Upper lobe of right lung (tissue), 1 donor: ENCODE results near the gene BRINP2. TPM values are rescaled to one million over a fixed set of nuclear protein-coding genes. Genes with fewer than 3 reads are reported as not detected.

Experiments used
- ATAC-seq: fragments of 200-7000 bp; cut with Tn5 transposase; one replicate; pipeline ENCODE4 v1.9.1; 2020; ENCODE audit warnings: mild to moderate bottlenecking, moderate library complexity
- DNase-seq: peaks from one replicate; pipeline ENCODE4 v3.0.0-alpha.2; 2020
- H3K27ac ChIP-seq: fragments of 200-600 bp; one replicate; pipeline ENCODE4 v1.8.0; 2022
- H3K27me3 ChIP-seq: fragments of 200-600 bp; one replicate; pipeline ENCODE4 v1.8.0; 2022; ENCODE audit warnings: mild to moderate bottlenecking
- H3K36me3 ChIP-seq: fragments of 200-600 bp; one replicate; pipeline ENCODE4 v1.8.0; 2022
- H3K4me1 ChIP-seq: fragments of 200-600 bp; one replicate; pipeline ENCODE4 v1.8.0; 2022
- H3K4me3 ChIP-seq: fragments of 200-600 bp; one replicate; pipeline ENCODE4 v1.8.0; 2022; ENCODE audit warnings: mild to moderate bottlenecking
- H3K9me3 ChIP-seq: fragments of 200-600 bp; one replicate; pipeline ENCODE4 v1.8.0; 2022
- intact Hi-C: fragments of 100-400 bp; cut with DNase I; formaldehyde crosslinking; loops from one replicate; pipeline ENCODE4 v1.11.0; 2022
- total RNA-seq: library from RNA; stranded (reverse); fragmentation: NEBNext Ultra II Directional; extraction: Animal tissue kit (Norgen Biotek cat#: 25700); gene quantifications from one replicate; pipeline ENCODE4 v1.2.1, GENCODE V29; 2021
- TF ChIP-seq, protein P1 (sequence below): fragments of 200-600 bp; IDR thresholded peaks from one replicate; pipeline ENCODE4 v1.8.0; 2022; ENCODE audit warnings: antibody characterized with exemption
- donor health status: DM: no; HTN: yes; CAD: no; lungs with severe emphysema.

BRINP2 gene
- total RNA-seq, 1 donor from 2014 or later: not detected

DNA sequence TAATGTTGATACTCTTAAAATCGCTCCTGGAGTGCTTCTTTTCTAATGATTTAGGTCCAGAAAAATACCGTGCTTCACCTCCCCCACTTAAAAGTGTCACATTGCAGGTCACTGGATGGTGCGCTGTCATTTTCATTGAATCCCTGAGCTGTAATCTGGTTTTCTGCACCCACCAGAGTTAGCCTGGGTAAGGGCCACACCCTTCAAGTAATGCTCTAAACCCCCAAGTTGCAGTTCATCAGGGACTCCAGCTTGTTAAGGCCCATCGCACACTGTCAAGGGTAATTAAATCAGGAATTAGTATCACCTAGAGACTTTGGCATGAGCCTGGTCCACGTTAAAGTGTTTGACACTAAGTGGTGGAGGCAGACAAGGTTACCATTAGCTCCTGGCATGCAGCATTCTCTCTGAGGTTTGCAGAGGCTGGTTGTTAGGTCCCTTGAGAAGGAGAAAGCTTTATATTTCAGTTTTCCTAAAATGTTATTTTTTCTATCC is 40.3 kb upstream of the BRINP2 start:
- no peak for ATAC-seq
- Histone ChIP-seq H3K4me3 (no peak overlapping the region), H3K27ac (no peak overlapping the region), H3K4me1 (no peaks in the 10 kb centered on the region), H3K36me3 (no peaks in the 10 kb centered on the region), H3K9me3 (no peaks in the 10 kb centered on the region), H3K27me3 (no peaks in the 10 kb centered on the region)
- DNase-seq: no peak
- intact Hi-C loops: no loop called here
- TF ChIP-seq, protein P1, sequence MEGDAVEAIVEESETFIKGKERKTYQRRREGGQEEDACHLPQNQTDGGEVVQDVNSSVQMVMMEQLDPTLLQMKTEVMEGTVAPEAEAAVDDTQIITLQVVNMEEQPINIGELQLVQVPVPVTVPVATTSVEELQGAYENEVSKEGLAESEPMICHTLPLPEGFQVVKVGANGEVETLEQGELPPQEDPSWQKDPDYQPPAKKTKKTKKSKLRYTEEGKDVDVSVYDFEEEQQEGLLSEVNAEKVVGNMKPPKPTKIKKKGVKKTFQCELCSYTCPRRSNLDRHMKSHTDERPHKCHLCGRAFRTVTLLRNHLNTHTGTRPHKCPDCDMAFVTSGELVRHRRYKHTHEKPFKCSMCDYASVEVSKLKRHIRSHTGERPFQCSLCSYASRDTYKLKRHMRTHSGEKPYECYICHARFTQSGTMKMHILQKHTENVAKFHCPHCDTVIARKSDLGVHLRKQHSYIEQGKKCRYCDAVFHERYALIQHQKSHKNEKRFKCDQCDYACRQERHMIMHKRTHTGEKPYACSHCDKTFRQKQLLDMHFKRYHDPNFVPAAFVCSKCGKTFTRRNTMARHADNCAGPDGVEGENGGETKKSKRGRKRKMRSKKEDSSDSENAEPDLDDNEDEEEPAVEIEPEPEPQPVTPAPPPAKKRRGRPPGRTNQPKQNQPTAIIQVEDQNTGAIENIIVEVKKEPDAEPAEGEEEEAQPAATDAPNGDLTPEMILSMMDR: no peak

DNA sequence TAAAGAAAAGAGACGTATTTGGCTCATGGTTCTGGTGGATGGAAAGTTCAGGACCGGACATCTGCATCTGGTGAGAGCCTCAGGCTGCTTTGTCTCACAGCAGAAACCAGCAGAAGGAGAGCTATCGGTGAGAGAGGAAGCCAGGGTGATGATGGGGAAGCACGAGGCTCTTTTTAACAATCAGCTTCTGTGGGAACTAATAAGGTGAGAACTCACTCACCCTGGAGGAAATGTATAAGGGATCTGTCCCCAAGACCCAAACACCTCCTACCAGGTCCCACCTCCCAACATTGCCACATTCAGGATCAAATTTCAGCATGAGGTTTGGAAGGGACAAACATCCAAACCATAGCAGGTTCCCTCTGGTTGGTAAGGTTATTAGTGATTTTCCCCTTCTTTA is 39.0 kb upstream of the BRINP2 start:
- Histone ChIP-seq H3K9me3 (no peaks in the 10 kb centered on the region), H3K27ac (no peak overlapping the region), H3K27me3 (no peaks in the 10 kb centered on the region), H3K4me3 (no peak overlapping the region), H3K4me1 (no peaks in the 10 kb centered on the region), H3K36me3 (no peaks in the 10 kb centered on the region)
- TF ChIP-seq, protein P1: no peak
- intact Hi-C loops: no loop called here
- no peak for DNase-seq
- no peak for ATAC-seq

DNA sequence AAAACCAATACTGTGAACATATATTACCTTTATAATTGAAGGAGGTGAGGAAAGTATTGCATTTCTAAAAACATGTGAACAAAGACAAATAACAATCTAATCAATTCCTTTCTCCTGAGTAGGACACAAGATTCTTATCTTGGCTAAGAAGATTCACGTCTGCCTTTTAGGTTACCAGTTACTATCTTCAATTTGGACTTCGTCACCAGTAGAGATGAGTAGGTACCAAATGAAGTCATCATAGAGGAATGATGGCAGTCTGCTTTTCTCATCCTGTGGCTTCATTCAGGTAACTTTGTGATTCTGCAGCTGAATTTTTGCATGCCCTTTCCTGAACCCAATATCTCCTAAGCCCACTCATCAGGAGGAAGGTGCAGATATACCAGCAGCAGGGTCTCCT is 38.6 kb upstream of the BRINP2 start:
- Histone ChIP-seq H3K4me3 (no peak overlapping the region), H3K27ac (no peak overlapping the region), H3K27me3 (no peaks in the 10 kb centered on the region), H3K9me3 (no peaks in the 10 kb centered on the region), H3K4me1 (no peaks in the 10 kb centered on the region), H3K36me3 (no peaks in the 10 kb centered on the region)
- TF ChIP-seq, protein P1: no peak
- ATAC-seq (no peak), DNase-seq (no peak)
- intact Hi-C loops: no loop called here

DNA sequence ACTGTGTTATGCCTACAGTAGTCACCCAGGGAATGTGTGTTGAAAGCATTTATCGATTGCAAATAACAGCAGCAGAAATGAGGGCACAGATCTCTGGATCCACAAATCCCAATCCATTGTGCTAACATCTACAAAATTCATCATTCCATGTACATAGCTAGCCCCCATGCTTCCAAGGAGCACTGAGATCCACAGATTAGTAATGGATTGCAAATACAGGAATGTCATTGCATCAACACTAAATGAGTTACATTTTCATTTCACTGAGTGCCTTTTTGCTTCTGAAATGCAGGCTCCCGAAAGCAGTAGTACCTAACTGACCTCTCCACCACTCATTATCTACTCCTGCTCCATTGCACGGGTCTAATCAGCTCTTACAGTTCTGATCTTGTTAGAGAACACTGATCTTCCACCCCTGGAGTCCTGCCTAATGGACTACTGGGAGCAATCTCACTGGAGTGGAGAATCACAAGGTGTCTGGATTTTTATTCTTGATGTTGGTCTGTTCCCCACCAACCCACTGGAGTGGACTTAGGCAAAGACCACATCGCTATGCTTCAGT is 36.7 kb upstream of the BRINP2 start:
- intact Hi-C loops: no loop called here
- ATAC-seq: no peak
- Histone ChIP-seq H3K4me1 (no peaks in the 10 kb centered on the region), H3K4me3 (no peak overlapping the region), H3K36me3 (no peaks in the 10 kb centered on the region), H3K9me3 (no peaks in the 10 kb centered on the region), H3K27ac (no peak overlapping the region), H3K27me3 (no peaks in the 10 kb centered on the region)
- TF ChIP-seq, protein P1: no peak
- no peak for DNase-seq

DNA sequence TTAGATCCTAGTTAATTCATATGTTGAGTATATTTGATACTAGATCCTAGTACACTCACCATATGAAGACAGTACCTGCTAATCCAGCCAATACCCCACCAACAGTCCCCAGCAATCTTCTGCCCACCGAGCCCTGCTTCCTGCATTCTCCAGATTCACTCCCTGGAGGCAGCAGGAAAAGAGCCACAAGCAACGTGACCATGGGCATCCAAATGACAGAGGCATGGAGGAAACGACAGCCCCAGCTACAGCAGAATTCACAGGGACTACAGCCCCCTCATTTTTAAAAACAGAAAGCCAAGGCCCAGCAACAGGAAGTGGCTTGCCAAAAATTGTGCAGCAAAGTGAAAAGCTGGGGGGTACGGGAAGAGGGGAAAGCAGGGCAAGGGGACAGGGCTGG is 35.5 kb upstream of the BRINP2 start:
- Histone ChIP-seq H3K4me3 (no peak overlapping the region), H3K27me3 (no peaks in the 10 kb centered on the region), H3K4me1 (no peaks in the 10 kb centered on the region), H3K36me3 (no peaks in the 10 kb centered on the region), H3K9me3 (no peaks in the 10 kb centered on the region), H3K27ac (no peak overlapping the region)
- no peak for DNase-seq
- ATAC-seq: no peak
- intact Hi-C loops: no loop called here
- TF ChIP-seq, protein P1: no peak

DNA sequence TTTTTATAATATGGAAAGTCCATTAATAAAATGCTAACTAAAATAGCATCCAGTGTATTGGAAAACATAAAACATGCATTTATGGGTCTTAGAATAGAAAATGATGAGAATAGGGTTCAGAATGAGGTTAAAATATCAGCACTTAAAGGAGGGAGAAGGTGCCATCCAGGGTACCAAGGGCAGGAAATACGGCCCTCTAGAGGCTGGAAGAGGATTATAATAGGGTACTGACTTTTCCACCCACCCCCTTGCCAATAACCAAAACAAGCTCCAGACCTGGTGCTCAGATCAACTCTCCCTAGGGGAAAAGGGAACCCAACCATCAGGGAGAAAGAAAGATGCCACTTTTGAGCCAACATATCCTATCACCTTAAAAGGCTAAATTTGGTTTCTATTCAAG is 32.9 kb upstream of the BRINP2 start:
- H3K9me3 ChIP-seq: no peaks in the 10 kb centered on the region
- no peak for DNase-seq
- no peaks in the 10 kb centered on the region for H3K27me3 ChIP-seq
- H3K4me3 ChIP-seq: no peak overlapping the region
- no peaks in the 10 kb centered on the region for H3K36me3 ChIP-seq
- no peak overlapping the region for H3K27ac ChIP-seq
- no peak for ATAC-seq
- TF ChIP-seq, protein P1: no peak
- intact Hi-C loops: no loop called here
- H3K4me1 ChIP-seq: no peaks in the 10 kb centered on the region
